DLD1 (cell line): ENCODE results near the gene OR5AL1.
"Not testable (repeated sequence)": the region's sequence is repeated elsewhere in the genome, so short reads cannot be mapped to it uniquely, and the experiment has no call there.

Experiments used
- in situ Hi-C: cut with HindIII; loops from 2 replicates; pipeline ENCODE4 v1.10.0; 2017; ENCODE audit warnings: low sequenced_read_pairs

OR5AL1 gene

GRCh38 chr11:56412396-56412795 lies at the start of gene OR5AL1:
Gene OR5AL1, plus strand, starts transcription at chr11:56412696.
- in situ Hi-C loops: no loop called here

DNA sequence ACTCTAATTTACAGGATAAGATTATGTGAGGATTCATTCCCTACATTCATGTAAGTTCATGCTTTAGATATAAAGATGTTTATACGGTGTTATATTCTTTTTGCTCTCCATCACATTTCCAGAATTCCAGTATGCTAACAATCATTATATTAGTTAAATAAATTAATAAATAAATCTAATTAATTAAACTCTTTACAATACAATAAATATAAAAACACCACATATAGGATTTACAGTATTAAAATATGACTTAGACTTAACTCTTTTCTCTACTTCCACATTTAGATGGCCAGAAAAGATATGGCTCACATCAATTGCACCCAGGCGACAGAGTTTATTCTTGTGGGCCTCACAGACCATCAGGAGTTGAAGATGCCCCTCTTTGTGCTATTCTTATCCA lies 37.2 kb upstream of the OR5AL1 start, which contains the start of gene OR8U1:
Gene OR8U1 (plus strand): TSS at position 301 of the 400 bp plus-strand sequence. CDS start 0 bp downstream, at position 301.
- in situ Hi-C loops: no loop called here

- in situ Hi-C loops: no loop called here
Observed at GRCh38 chr11:56380120-56380519, 32.4 kb upstream of the OR5AL1 start.

DNA sequence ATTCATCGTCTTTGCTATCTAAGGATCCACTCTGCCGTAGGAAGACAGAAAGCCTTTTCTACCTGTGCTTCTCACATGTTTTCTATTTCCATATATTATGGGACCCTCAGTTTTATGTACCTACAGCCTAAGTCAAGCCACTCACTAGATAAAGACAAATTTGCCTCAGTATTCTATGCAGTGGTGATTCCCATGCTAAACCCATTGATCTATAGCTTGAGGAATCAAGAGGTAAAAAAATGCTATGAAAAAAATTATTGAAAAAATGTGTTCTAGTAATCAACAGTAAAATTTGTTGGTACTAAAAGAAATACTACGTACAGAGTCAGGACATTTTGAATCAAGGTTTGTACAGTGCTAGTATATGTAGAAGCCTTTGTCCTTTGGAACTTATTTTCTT lies 18.1 kb upstream of the OR5AL1 start:
- in situ Hi-C loops: no loop called here

- in situ Hi-C loops: no loop called here
Observed at GRCh38 chr11:56396047-56396446, 16.4 kb upstream of the OR5AL1 start.

GRCh38 chr11:56401858-56402461 lies 10.5 kb upstream of the OR5AL1 start:
- in situ Hi-C loops: not testable (repeated sequence)

DNA sequence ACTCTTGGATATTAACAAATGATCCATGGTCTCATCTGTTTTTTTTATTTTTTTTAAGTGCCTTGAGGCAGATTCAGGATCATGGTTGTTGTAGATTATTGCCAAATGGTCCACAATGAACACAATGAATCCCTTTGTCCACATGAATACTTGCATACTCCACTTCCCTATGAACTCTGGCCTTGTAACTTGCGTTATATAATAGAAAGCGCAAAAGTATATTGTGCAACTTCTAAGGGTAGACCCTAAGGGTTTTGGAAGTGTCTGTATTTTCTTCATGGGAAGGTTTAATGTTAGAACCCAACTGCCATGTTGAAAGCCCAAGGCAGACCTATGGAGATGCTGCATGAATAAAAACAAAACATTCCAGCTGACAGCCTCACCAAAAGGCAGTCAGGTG lies 8.1 kb upstream of the OR5AL1 start:
- in situ Hi-C loops: no loop called here

GRCh38 chr11:56410801-56411200 lies 1.7 kb upstream of the OR5AL1 start:
- in situ Hi-C loops: no loop called here

GRCh38 chr11:56453521-56453920 lies 41.0 kb downstream of the OR5AL1 start:
- in situ Hi-C loops: no loop called here

GRCh38 chr11:56457076-56457475 lies 44.6 kb downstream of the OR5AL1 start:
- in situ Hi-C loops: no loop called here
